PC-9 (cell line): ENCODE measurements around the gene FXYD4.

Experiments
- EZH2 ChIP-seq: fragments of 200-600 bp; sonication (generic); IDR thresholded peaks from 2 replicates; pipeline ENCODE4 v1.8.0; 2017; ENCODE audit warnings: antibody characterized with exemption, low read depth
- TF ChIP-seq, protein P1 (sequence below): fragments of 200-600 bp; sonication (generic); conservative IDR thresholded peaks from 2 replicates; pipeline ENCODE4 v1.6.1; 2017; ENCODE audit warnings: mixed run types, antibody characterized with exemption, mild to moderate bottlenecking, moderate library complexity

DNA sequence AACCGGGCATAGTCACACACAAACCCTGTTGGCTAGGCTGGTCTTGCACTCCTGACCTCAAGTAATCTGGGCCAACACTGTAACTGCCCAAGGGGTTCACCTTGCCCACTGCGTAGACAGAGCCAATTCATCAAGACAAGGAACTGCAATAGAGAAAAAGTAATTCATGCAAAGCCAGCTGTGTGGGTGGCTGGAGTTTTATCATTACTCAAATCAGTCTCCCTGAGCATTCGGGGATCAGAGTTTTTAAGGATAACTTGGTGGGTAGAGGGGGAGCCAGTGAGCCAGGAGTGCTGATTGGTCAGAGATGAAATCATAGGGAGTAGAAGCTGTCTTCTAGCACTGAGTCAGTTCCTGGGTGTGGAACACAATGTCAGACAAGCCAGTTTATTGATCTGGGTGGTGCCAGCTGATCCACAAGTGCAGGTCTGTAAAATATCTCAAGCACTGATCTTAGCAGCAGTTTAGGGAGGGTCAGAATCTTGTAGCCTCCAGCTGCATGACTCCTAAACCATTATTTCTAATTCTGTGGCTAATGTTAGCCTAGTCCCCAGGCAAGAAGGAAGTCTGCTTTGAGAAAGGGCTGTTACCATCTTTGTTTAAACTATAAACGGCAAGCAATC is 15.6 kb upstream of the FXYD4 start:
- TF ChIP-seq, protein P1, sequence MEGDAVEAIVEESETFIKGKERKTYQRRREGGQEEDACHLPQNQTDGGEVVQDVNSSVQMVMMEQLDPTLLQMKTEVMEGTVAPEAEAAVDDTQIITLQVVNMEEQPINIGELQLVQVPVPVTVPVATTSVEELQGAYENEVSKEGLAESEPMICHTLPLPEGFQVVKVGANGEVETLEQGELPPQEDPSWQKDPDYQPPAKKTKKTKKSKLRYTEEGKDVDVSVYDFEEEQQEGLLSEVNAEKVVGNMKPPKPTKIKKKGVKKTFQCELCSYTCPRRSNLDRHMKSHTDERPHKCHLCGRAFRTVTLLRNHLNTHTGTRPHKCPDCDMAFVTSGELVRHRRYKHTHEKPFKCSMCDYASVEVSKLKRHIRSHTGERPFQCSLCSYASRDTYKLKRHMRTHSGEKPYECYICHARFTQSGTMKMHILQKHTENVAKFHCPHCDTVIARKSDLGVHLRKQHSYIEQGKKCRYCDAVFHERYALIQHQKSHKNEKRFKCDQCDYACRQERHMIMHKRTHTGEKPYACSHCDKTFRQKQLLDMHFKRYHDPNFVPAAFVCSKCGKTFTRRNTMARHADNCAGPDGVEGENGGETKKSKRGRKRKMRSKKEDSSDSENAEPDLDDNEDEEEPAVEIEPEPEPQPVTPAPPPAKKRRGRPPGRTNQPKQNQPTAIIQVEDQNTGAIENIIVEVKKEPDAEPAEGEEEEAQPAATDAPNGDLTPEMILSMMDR: peak; percentile 38; the same call in 1 of the 2 replicates
- no peak for TF ChIP-seq EZH2
